Ovary (tissue), 9 donors: Measurements from ENCODE around the gene RASGRF2. TPM values are rescaled to one million over a fixed set of nuclear protein-coding genes. Genes with fewer than 3 reads are reported as not detected.

ENCODE experiments used
- DNase-seq, 5 donors: peaks; one replicate each; pipeline ENCODE4 v3.0.0-alpha.2; 2019 to 2020
- H3K27ac ChIP-seq, 2 donors: fragments of 200-600 bp; one replicate each; pipeline versions ENCODE4 v1.5.1 to v1.8.0; 2019 to 2022
- H3K27me3 ChIP-seq: fragments of 200-600 bp; one replicate; pipeline ENCODE4 v1.8.0; 2022
- H3K36me3 ChIP-seq: fragments of 200-600 bp; sonication (generic); one replicate; pipeline ENCODE4 v1.5.1; 2019
- H3K4me1 ChIP-seq: one replicate; pipeline ENCODE4 v1.8.1; 2013; ENCODE audit warnings: mild to moderate bottlenecking, moderate library complexity; ENCODE audit not compliant: insufficient read depth
- H3K4me3 ChIP-seq: fragments of 200-600 bp; sonication (generic); one replicate; pipeline ENCODE4 v1.5.1; 2017
- H3K9me3 ChIP-seq, 2 donors: fragments of 200-600 bp in 1 of 2; sonication (generic) in 1 of 2; one replicate each; pipeline versions ENCODE4 v1.5.1 to v1.8.1; 2013 to 2019; ENCODE audit warnings: mild to moderate bottlenecking in 1 of 2, moderate library complexity in 1 of 2
- CTCF ChIP-seq, 3 donors: fragments of 450-650 bp in 2 of 3; fragments of 200-600 bp in 1 of 3; IDR thresholded peaks; one replicate each; pipeline versions ENCODE4 v1.5.1 to v1.8.0; 2016 to 2022; ENCODE audit warnings: antibody characterized with exemption in 3 of 3, mild to moderate bottlenecking in 1 of 3
- EP300 ChIP-seq: sonication (generic); formaldehyde crosslinking; IDR thresholded peaks from one replicate; pipeline ENCODE4 v1.6.1; 2017; ENCODE audit warnings: antibody characterized with exemption
- POLR2A ChIP-seq: fragments of 450-650 bp; IDR thresholded peaks from one replicate; pipeline ENCODE4 v1.6.1; 2017; ENCODE audit warnings: antibody characterized with exemption, mild to moderate bottlenecking, moderate library complexity
- WGBS, 3 donors: extraction: QIAGEN DNeasy Blood & Tissue Kit in 1 of 3; methylation state at CpG; one replicate each; pipeline versions ENCODE4 v1.1.5 to v1.1.7; 2013 to 2017; 5-methylcytosine and 5-hydroxymethylcytosine counted together
- intact Hi-C, 4 donors: fragments of 100-400 bp; cut with DNase I; formaldehyde crosslinking; loops; one replicate each; pipeline versions ENCODE4 v1.11.0 to v1.15.1; 2022 to 2023
- polyA plus RNA-seq, 2 donors: library from polyadenylated mRNA; stranded (reverse); fragments of 200-250 nt in 1 of 2; fragments of 350-450 nt in 1 of 2; fragmentation: Illumina TruSeq in 1 of 2; extraction: RNeasy Lipid Tissue Mini Kit (QIAGEN cat#74804) in 1 of 2; gene quantifications; one replicate each; pipeline ENCODE4 v1.2.3, GENCODE V29; 2013 to 2014
- total RNA-seq, 7 donors: library from RNA; depleted of rRNA in 2 of 7; stranded (reverse); fragments of >200 nt in 2 of 7; fragmentation: NEBNext Ultra II Directional in 3 of 7; extraction: Animal tissue kit (Norgen Biotek cat#: 25700) in 3 of 7; gene quantifications; one replicate each; pipeline versions ENCODE4 v1.1.0 to v1.2.4, GENCODE V29; 2016 to 2023
- donor health status: DM: no; HTN: no; CAD: no; lungs with moderate emphysema.
- donor health status: DM: no; HTN: no; CAD: no.
- donor health status: Bipolar disorder and iron deficiency.
- donor health status: DM: yes; HTN: yes; CAD: no.
- donor health status: DM: no; HTN: no; CAD: no.
- donor health status: DM: yes; HTN: yes; CAD: no.

RASGRF2 gene
- total and polyA plus RNA-seq, 9 donors, result 8.6 to 55.1 (median 23.0) TPM

GRCh38 chr5:81147011-81147885 lies 187.1 kb downstream of the RASGRF2 start:
- no peaks in the 10 kb centered on the region for H3K9me3 ChIP-seq
- peaks cover 5% of the 10 kb centered on the region for H3K4me1 ChIP-seq
- 31 to 39% (median 32%) methylated on average over 6 of the region's 6 CpGs for WGBS, 3 donors
- DNase-seq, result no peak
- no peaks in the 10 kb centered on the region for H3K27me3 ChIP-seq
- no peak overlapping the region for H3K27ac ChIP-seq
- H3K36me3 ChIP-seq, result no peaks in the 10 kb centered on the region
- no peak for TF ChIP-seq POLR2A
- intact Hi-C loops, result no loop called here
- H3K4me3 ChIP-seq, result no peak overlapping the region

GRCh38 chr5:81147886-81148571 lies 187.9 kb downstream of the RASGRF2 start:
- intact Hi-C loops, result no loop called here
- Histone ChIP-seq H3K27me3 (no peaks in the 10 kb centered on the region), H3K27ac (no peak overlapping the region), H3K9me3 (no peaks in the 10 kb centered on the region), H3K4me1 (peaks cover 5% of the 10 kb centered on the region), H3K36me3 (no peaks in the 10 kb centered on the region), H3K4me3 (no peak overlapping the region)
- TF ChIP-seq CTCF (IDR thresholded peaks at IDR 0.05), result no peak
- no peak for TF ChIP-seq EP300
- no peak for TF ChIP-seq POLR2A
- DNase-seq, result no peak
- WGBS, 3 donors, result 61 to 67% (median 63%) methylated on average over 7 of the region's 7 CpGs

GRCh38 chr5:81151546-81151945 lies 191.4 kb downstream of the RASGRF2 start:
- no peak for TF ChIP-seq CTCF (IDR thresholded peaks at IDR 0.05)
- TF ChIP-seq POLR2A, result no peak
- no peak for TF ChIP-seq EP300
- intact Hi-C loops, result no loop called here
- 31 to 46% (median 41%) methylated on average over 1 of the region's 1 CpG for WGBS, 3 donors

GRCh38 chr5:81154725-81155124 lies 194.6 kb downstream of the RASGRF2 start:
- Histone ChIP-seq H3K36me3 (no peaks in the 10 kb centered on the region), H3K9me3 (no peaks in the 10 kb centered on the region), H3K4me3 (no peak overlapping the region), H3K4me1 (no peaks in the 10 kb centered on the region), H3K27ac (no peak overlapping the region), H3K27me3 (no peaks in the 10 kb centered on the region)
- no peak for TF ChIP-seq POLR2A
- no peak for DNase-seq
- intact Hi-C loops, result no loop called here

More at GRCh38 chr5:81151546-81151945, 191.4 kb downstream of the RASGRF2 start:
- no peak overlapping the region for H3K4me3 ChIP-seq
- H3K27ac ChIP-seq, result no peak overlapping the region
- DNase-seq, result no peak
- no peaks in the 10 kb centered on the region for H3K9me3 ChIP-seq
- H3K27me3 ChIP-seq, result no peaks in the 10 kb centered on the region
- H3K36me3 ChIP-seq, result no peaks in the 10 kb centered on the region
- H3K4me1 ChIP-seq, result peaks cover 2% of the 10 kb centered on the region

GRCh38 chr5:81156732-81157131 lies 196.6 kb downstream of the RASGRF2 start:
- H3K9me3 ChIP-seq, result no peaks in the 10 kb centered on the region
- WGBS, 3 donors, result 93 to 97% (median 96%) methylated on average over 6 of the region's 6 CpGs
- no peak for DNase-seq
- TF ChIP-seq EP300 (no peak), CTCF (IDR thresholded peaks at IDR 0.05) (no peak), POLR2A (no peak)
- H3K4me3 ChIP-seq, result no peak overlapping the region
- H3K27me3 ChIP-seq, result no peaks in the 10 kb centered on the region
- intact Hi-C loops, result no loop called here
- peaks cover 2% of the 10 kb centered on the region for H3K4me1 ChIP-seq
- no peak overlapping the region for H3K27ac ChIP-seq
- H3K36me3 ChIP-seq, result no peaks in the 10 kb centered on the region
